GF-D8 (cell line): ENCODE results near the gene DPY19L2.
"Not testable (repeated sequence)": the region's sequence is repeated elsewhere in the genome, so short reads cannot be mapped to it uniquely, and the experiment has no call there.

ENCODE experiments used
- DNase-seq: peaks from one replicate; lab custom pipeline; 2025; lab: John Stamatoyannopoulos, UW

The DPY19L2 gene

DNA sequence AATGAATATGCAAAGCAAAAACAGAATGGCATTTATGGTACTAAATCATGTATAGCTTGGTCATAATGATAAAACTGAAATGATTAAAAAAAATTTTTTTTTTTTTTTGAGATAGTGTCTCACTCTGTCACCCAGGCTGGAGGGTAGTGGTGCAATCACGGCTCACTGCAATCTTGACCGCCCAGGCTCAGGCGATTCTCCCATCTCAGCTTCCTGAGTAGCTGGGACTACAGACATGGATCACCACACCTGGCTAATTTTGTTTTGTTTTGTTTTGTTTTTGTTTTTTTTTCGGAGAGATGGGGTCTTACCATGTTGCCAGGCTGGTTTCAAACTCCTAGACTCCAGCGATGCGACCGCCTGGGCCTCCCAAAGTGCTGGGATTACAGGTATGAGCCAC lies 138.7 kb downstream of the DPY19L2 start:
- not testable (repeated sequence) for DNase-seq

DNA sequence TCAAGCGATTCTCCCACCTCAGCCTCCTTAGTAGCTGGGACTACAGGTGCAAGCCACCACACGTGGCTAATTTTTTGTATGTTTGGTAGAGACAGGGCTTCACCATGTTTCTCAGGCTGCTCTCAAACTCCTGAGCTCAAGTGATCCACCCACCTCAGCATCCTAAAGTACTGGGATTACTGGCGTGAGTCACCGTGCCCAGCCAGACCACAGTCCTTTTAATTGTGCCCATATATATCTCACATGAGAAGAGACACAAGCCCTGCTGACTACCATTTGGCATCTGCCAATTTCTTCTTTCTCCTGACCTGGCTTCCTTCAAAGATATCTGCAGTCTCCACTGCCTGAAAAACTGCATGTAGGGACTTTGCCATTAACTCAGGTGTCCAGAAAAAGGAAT lies 142.5 kb downstream of the DPY19L2 start:
- DNase-seq = no peak

DNA sequence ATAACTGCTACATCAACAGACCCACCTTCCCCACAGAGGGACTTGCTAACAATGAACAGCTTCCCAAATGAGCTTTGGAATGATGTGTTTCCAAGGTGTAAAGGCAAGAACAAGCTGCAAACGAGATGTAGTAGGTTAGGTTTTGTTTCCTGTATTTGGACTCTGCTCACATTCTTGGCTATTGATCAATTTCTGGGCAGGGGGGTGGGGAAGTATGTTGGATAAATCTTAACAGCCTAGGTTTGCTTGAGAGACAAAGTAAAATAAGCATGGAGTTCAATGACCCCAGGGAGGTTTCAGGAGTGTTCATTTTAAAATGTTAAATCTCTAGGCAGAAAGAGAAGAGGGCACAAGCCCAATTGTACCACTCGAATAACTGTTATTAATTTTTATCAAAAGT lies 146.6 kb downstream of the DPY19L2 start:
- DNase-seq = no peak
